HFF-Myc (cell line): Measurements from ENCODE around the gene NKAIN4.

Experiments used
- DNase-seq: peaks from one replicate; pipeline ENCODE4 v3.0.0-alpha.2; 2011; ENCODE audit warnings: low read depth; ENCODE audit errors: extremely low read depth
- H3K4me3 ChIP-seq: replicated peaks from 2 replicates; pipeline ENCODE4 v1.5.1; 2011; ENCODE audit warnings: low read depth, mild to moderate bottlenecking, control low read depth, low read length
- TF ChIP-seq, protein P1 (sequence below): IDR thresholded peaks from 2 replicates; pipeline ENCODE4 v1.5.1; 2012; ENCODE audit warnings: mild to moderate bottlenecking, low read depth, low read length, control low read depth; ENCODE audit errors: missing control alignments

NKAIN4 gene

DNA sequence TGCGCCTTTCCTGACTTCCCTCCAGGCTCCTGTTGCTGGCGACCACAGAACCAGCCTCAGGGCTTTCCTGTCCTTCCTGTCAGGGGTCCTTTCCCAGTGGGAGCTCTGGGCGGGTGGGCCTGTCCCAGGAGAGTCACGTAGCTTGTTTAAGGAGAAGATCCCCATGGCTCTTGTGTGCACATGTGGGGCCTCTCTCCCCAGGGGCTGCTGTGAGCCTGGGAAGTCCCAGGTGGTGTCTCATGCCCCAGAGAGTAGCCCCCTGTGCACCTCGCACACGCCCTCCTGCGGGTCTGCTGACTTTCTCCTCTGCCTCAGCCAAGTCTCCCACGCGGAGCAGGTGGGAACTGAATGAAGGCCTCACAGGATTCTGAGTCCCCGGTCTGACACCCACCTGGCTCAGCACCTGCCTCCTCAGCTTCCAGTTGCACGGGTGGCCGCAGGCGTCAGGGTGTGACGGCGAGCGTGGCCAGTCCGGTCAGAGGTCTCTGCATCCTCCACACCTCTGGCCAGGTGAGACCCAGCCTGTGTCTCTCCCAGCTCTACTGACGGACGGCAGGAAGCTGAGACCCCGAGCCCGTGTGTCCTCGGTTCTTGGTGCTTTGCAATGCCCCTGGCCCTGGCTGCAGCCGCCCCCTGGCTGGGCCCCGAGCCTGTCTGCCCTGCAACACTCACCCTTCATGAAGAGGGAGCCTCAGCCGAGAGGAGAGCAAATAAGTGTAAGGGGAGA lies 5.6 kb upstream of the NKAIN4 start:
- no peak for DNase-seq
- H3K4me3 ChIP-seq, result no peak overlapping the region
- TF ChIP-seq, protein P1, sequence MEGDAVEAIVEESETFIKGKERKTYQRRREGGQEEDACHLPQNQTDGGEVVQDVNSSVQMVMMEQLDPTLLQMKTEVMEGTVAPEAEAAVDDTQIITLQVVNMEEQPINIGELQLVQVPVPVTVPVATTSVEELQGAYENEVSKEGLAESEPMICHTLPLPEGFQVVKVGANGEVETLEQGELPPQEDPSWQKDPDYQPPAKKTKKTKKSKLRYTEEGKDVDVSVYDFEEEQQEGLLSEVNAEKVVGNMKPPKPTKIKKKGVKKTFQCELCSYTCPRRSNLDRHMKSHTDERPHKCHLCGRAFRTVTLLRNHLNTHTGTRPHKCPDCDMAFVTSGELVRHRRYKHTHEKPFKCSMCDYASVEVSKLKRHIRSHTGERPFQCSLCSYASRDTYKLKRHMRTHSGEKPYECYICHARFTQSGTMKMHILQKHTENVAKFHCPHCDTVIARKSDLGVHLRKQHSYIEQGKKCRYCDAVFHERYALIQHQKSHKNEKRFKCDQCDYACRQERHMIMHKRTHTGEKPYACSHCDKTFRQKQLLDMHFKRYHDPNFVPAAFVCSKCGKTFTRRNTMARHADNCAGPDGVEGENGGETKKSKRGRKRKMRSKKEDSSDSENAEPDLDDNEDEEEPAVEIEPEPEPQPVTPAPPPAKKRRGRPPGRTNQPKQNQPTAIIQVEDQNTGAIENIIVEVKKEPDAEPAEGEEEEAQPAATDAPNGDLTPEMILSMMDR, result no peak

DNA sequence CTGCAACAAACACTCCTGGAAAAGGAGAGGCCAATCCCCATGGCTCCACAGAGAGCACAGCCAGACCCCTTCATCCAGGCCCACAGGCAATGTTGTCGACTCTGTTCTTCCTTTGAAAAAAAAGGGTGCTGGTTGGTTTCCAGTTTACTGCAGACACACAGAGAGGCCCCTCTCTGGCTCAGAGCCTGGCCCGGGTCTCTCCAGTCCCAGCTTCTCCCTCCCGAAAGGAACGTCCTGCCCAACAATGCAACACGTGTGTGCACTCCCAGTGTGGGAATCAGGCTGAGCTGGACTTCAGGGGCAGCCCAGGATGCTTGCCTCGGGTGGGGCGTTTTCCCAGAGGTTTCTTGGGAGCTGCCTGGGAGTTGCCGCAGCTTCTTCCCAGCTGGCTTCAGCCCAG lies 4.5 kb upstream of the NKAIN4 start:
- no peak overlapping the region for H3K4me3 ChIP-seq
- TF ChIP-seq, protein P1, result no peak
- DNase-seq, result no peak

DNA sequence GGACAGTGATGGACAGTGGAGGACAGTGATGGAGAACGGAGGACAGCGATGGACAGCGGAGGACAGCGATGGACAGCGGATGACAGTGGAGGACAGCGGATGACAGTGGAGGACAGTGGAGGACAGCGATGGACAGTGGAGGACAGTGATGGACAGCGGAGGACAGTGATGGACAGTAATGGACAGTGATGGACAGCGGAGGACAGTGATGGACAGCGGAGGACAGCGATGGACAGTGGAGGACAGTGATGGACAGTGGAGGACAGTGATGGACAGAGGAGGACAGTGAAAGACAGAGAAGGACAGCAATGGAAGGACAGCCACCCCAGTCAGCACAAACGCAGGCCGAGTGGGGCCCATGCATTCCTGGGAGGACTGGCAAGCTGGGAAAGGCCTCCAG lies 3.4 kb upstream of the NKAIN4 start:
- no peak overlapping the region for H3K4me3 ChIP-seq
- no peak for DNase-seq
- TF ChIP-seq, protein P1, result no peak

DNA sequence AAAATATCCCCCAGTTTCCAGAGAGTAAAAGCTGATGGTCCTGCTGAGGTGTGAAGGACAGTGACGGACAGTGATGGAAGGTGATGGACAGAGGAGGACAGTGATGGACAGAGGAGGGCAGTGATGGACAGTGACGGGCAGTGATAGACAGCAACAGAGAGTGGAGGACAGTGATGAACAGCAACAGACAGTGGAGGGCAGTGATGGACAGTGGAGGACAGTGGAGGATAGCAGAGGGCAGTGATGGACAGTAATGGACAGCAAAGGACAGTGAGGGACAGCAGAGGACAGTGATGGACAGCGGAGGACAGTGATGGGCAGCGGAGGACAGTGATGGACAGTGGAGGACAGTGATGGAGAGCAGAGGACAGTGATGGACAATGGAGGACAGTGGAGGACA lies 2.7 kb upstream of the NKAIN4 start:
- no peak for DNase-seq
- H3K4me3 ChIP-seq, result no peak overlapping the region
- TF ChIP-seq, protein P1, result no peak

DNA sequence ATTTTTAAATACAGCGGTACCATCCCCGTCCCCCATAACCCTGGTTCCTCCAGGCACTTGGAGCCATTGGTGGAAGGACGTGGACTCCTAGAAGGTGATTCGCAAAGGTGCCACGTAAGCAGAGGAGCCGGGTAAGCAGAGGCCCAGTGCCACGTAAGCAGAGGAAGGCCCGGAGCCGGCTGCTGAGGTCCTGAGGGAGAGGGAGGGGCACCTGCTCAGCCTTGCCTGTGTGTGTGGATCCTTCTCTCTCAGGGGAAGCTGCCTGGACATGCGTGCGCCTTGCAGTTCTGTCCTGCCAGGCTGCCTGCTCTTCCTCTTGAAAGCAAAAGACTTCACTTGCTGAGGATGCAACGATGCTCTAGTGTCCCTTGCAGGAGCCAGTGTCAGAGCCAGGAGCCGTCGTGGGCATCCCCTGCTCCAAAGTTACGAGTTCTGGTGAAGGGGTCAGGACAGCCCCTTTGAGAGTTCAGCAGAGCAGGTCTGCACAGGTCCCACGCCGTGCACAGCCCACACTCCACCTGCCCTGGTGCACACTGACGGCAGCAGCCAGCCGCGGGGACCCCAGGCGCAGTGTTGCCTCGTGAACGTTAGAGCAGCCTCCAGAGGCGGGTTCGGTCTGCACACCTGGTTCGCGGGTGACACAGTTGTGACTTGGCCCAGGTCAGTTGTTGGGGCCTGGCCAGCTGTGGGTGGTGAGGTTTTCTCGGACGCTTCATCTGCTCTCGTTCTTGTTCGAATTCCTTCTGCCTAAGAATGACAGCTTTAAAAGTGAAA lies 1.9 kb upstream of the NKAIN4 start:
- H3K4me3 ChIP-seq, result no peak overlapping the region
- TF ChIP-seq, protein P1, result no peak
- no peak for DNase-seq

DNA sequence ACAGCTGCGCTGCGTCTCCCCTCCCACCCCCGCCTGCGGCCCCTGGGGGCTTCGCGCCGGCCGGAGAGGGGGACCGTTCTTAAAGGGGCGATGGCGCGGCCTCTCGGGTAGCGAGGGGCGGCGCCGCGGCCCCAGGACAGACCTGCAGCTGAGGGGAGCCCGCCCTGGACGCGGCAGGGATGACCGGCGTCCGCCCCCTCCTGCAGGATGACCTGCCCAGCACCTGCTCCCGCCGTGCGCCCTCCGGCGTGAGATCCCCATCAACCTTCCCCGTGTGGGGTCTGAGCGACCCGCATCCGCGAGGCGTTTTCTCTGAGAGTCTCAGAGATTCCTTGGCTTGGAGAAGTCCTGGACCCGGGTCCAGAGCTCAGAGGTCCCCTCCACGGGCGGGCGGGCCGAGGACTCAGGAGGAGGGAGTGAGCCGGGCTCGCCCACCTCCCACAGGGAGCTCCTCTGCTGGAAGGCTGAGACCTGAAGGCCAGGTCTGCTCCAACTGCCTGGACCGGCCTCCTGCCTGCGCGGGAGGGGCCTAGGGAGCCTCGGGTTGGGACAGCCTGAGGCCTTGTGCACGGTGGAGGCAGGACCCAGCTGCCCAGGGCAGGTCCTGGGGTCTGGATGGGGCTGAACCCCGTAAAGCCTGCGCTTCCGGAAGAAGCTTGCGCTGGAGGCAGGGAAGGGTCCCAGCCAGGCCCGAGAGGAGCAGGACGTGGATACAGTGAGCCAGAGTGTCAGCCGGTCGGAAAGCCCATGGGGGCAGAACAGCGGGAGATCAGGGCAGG lies 532 bp upstream of the NKAIN4 start:
- H3K4me3 ChIP-seq, result no peak overlapping the region
- TF ChIP-seq, protein P1, result no peak
- no peak for DNase-seq
